Left ventricle myocardium inferior (tissue), 1 donor: ENCODE measurements around the gene SPSB4. TPM values are rescaled to one million over a fixed set of nuclear protein-coding genes. Genes with fewer than 3 reads are reported as not detected.

Experiments used
- DNase-seq: peaks from one replicate; pipeline ENCODE4 v3.0.0-alpha.2; 2020
- H3K27ac ChIP-seq: fragments of 200-600 bp; replicated peaks from 2 replicates; pipeline ENCODE4 v1.8.0; 2021
- H3K27me3 ChIP-seq: fragments of 200-600 bp; 2 replicates; pipeline ENCODE4 v1.8.0; 2021; ENCODE audit warnings: low read depth
- H3K36me3 ChIP-seq: fragments of 200-600 bp; 2 replicates; pipeline ENCODE4 v1.8.0; 2021
- H3K4me1 ChIP-seq: fragments of 200-600 bp; 2 replicates; pipeline ENCODE4 v1.8.0; 2021
- H3K4me3 ChIP-seq: fragments of 200-600 bp; 2 replicates; pipeline ENCODE4 v1.8.0; 2021; ENCODE audit warnings: mild to moderate bottlenecking, moderate library complexity
- H3K9me3 ChIP-seq: fragments of 200-600 bp; replicated peaks from 2 replicates; pipeline ENCODE4 v1.8.0; 2021
- intact Hi-C: fragments of 100-400 bp; cut with micrococcal nuclease; formaldehyde crosslinking; loops from one replicate; pipeline ENCODE4 v1.11.0; 2022
- total RNA-seq: library from RNA; stranded (reverse); fragmentation: NEBNext Ultra II Directional; extraction: Animal tissue kit (Norgen Biotek cat#: 25700); gene quantifications from one replicate; pipeline ENCODE4 v1.2.1, GENCODE V29; 2021
- TF ChIP-seq, protein P1 (sequence below): fragments of 200-600 bp; IDR thresholded peaks from 2 replicates; pipeline ENCODE4 v1.8.0; 2021; ENCODE audit warnings: antibody characterized with exemption, mild to moderate bottlenecking, borderline replicate concordance
- donor health status: DM: no; HTN: yes; CAD: no; lungs with severe emphysema.

The SPSB4 gene
- total RNA-seq, 1 donor from 2014 or later, result 11.2 TPM

DNA sequence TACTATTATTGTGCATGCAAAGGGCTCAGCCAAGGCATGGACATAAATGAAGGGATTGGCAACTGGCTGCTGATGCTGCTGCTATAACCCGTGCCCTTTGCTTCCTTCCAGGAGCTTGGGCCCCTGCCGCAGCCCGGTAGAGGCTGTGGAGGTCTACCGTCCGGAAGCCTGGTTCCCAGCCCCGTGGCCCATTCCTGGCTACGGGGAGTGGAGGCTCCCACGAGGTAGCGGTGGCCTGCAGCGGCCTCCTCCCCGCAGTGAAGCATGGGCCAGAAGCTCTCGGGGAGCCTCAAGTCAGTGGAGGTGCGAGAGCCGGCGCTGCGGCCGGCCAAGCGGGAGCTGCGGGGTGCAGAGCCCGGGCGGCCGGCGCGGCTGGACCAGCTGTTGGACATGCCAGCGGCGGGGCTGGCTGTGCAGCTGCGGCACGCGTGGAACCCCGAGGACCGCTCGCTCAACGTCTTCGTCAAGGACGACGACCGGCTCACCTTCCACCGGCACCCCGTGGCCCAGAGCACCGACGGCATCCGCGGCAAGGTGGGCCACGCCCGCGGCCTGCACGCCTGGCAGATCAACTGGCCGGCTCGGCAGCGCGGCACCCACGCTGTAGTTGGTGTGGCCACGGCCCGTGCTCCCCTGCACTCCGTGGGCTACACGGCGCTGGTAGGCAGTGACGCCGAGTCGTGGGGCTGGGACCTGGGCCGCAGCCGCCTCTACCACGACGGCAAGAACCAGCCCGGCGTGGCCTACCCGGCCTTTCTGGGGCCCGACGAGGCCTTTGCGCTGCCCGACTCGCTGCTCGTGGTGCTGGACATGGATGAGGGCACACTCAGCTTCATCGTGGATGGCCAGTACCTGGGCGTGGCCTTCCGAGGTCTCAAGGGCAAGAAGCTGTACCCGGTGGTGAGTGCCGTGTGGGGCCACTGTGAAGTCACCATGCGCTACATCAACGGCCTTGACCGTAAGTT is 15.0 kb downstream of the SPSB4 start:
- H3K4me3 ChIP-seq, result no peak overlapping the region
- H3K4me1 ChIP-seq, result peaks cover 35% of the 10 kb centered on the region
- H3K27me3 ChIP-seq, result no peaks in the 10 kb centered on the region
- H3K27ac ChIP-seq, result peak overlapping the region; percentile 51
- intact Hi-C loops, result no loop called here
- no peaks in the 10 kb centered on the region for H3K36me3 ChIP-seq
- no peak for DNase-seq
- TF ChIP-seq, protein P1, sequence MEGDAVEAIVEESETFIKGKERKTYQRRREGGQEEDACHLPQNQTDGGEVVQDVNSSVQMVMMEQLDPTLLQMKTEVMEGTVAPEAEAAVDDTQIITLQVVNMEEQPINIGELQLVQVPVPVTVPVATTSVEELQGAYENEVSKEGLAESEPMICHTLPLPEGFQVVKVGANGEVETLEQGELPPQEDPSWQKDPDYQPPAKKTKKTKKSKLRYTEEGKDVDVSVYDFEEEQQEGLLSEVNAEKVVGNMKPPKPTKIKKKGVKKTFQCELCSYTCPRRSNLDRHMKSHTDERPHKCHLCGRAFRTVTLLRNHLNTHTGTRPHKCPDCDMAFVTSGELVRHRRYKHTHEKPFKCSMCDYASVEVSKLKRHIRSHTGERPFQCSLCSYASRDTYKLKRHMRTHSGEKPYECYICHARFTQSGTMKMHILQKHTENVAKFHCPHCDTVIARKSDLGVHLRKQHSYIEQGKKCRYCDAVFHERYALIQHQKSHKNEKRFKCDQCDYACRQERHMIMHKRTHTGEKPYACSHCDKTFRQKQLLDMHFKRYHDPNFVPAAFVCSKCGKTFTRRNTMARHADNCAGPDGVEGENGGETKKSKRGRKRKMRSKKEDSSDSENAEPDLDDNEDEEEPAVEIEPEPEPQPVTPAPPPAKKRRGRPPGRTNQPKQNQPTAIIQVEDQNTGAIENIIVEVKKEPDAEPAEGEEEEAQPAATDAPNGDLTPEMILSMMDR, result no peak
- H3K9me3 ChIP-seq, result no peaks in the 10 kb centered on the region

DNA sequence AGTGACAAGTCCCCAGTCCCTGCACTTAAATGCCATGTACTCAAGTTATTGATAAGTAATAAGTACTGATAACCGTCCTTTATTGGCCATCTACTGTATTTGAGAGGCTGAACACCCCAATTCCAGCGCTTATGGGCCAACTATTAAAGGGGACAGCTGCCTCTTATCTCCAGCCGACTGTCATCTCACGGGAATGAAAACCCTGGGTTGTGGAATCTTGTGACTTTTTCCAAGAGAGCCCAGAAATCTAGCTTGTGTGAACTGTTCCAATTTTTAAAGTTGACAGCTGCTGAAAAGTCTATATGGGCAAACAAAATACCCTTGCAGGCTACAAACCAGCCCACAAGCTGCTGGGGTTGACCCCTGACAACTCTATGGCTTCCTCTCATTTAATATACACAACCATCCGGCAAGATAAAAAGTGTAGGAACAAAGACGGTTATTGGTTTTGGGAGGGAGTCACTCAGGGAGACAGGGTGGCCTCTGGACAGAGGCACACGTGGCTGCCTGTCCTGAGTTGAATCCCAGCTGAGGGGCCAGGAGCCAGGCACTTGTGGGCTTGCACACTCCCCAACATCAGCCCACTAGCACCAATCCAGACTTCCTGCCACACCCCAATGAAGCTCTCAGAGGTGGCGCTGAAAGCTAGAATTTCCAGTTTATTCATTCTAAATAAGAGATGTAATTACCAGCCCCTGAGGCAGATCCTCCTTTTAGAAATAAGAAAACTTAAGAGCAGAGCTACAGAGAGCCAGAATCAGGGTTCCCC is 16.2 kb downstream of the SPSB4 start:
- no peaks in the 10 kb centered on the region for H3K9me3 ChIP-seq
- intact Hi-C loops, result no loop called here
- H3K36me3 ChIP-seq, result no peaks in the 10 kb centered on the region
- TF ChIP-seq, protein P1, result no peak
- DNase-seq, result no peak
- H3K27ac ChIP-seq, result no peak overlapping the region
- no peaks in the 10 kb centered on the region for H3K27me3 ChIP-seq
- H3K4me3 ChIP-seq, result no peak overlapping the region
- peaks cover 35% of the 10 kb centered on the region for H3K4me1 ChIP-seq

DNA sequence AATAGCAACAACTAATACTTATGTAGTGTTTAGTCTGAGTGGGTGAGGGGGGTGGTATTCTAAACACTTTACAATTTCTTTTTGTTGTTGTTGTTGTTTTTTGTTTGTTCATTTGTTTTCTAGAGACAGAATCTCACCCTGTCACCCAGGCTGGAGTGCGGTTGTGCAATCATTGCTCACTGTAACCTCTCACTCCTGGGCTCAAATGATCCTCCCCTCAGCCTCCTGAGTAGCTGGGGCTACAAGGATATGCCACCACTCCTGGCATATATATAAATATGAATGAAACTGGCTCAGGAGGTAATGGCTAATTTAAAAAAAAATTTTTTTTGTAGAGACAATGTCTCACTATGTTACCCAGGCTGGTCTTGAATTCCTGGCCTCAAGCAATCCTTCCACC is 19.1 kb downstream of the SPSB4 start:
- H3K9me3 ChIP-seq, result no peaks in the 10 kb centered on the region
- H3K27me3 ChIP-seq, result no peaks in the 10 kb centered on the region
- TF ChIP-seq, protein P1, result no peak
- intact Hi-C loops, result no loop called here
- no peak for DNase-seq
- H3K36me3 ChIP-seq, result no peaks in the 10 kb centered on the region
- H3K27ac ChIP-seq, result no peak overlapping the region
- H3K4me1 ChIP-seq, result peaks cover 19% of the 10 kb centered on the region
- no peak overlapping the region for H3K4me3 ChIP-seq

DNA sequence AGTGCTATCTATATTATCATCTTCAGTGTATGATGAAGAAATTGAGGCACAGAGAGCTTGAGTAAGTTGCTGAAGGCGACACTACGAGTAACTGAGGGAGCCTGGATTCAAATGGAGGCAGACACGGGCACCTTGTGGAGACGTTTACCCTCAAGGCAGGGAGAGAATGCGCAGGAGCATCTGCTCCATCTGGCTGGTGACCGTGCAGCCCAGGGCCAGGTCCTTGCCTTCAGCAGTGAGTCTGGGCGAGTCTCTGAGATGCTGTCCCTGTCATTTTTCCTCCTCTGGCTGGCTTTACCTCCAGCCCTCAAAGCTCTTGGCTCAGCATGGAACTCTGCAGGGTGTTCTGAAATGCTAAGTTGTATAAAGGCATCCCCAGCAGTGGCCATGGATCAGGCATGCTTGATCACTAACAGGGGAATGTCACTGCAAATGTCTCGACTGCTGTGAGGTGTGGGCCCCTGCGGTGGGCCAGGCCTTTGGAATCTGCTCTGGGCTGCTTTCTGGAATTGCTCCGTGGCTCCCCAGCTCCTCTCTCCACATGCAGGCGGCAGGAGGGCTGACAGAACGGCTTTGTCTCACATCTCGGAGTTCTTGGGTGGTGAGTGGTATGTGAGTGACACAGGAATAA is 19.7 kb downstream of the SPSB4 start:
- TF ChIP-seq, protein P1, result no peak
- Histone ChIP-seq H3K4me1 (peaks cover 17% of the 10 kb centered on the region), H3K9me3 (no peaks in the 10 kb centered on the region), H3K36me3 (no peaks in the 10 kb centered on the region), H3K27me3 (no peaks in the 10 kb centered on the region), H3K4me3 (no peak overlapping the region), H3K27ac (no peak overlapping the region)
- intact Hi-C loops, result no loop called here
- no peak for DNase-seq

DNA sequence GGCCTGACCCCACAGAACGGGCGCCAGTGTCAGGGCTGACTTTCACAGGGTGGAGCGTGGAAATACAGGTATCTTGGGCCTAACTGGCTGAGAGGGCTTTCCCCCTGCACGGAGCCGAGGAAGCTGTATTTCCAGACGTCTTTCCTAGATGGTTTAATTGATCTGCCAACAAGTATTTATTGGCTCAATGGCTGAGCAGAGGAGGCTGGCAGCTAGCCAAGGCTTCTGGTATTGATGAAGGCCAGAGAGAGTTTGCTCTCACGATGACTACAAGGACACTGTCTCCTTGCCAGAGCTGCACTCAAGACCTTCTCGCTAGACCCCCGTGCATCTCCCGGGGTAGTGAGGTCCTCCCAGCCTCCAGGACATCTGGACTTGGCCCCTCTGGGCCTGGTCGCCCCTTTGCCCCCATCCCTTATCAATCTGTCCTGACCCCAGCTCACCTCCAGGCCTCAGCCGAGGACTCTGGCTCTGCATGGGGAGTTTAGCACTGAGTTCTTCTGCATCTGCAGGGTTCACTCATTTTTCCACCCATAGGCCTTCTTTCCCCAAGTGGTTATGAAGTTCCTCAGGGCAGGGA is 20.6 kb downstream of the SPSB4 start:
- Histone ChIP-seq H3K4me1 (peaks cover 26% of the 10 kb centered on the region), H3K4me3 (no peak overlapping the region), H3K27me3 (no peaks in the 10 kb centered on the region), H3K36me3 (no peaks in the 10 kb centered on the region), H3K27ac (no peak overlapping the region), H3K9me3 (no peaks in the 10 kb centered on the region)
- TF ChIP-seq, protein P1, result no peak
- intact Hi-C loops, result no loop called here
- DNase-seq, result no peak
